GM23338 (cell line): ENCODE results near the gene ERCC6. TPM values are rescaled to one million over a fixed set of nuclear protein-coding genes. Genes with fewer than 3 reads are reported as not detected.

Experiments
- ATAC-seq: fragments of 200-7000 bp; cut with Tn5 transposase; 3 replicates; pipeline ENCODE4 v1.9.1; 2020
- DNase-seq: peaks from one replicate; pipeline ENCODE4 v3.0.0-alpha.2; 2015; ENCODE audit warnings: low spot score
- H2AFZ ChIP-seq: fragments of 200-600 bp; sonication (generic); 2 replicates; pipeline ENCODE4 v1.8.0; 2016; ENCODE audit warnings: antibody characterized with exemption, mild to moderate bottlenecking, moderate library complexity
- H3F3A ChIP-seq: fragments of 200-600 bp; sonication (generic); replicated peaks from 2 replicates; pipeline ENCODE4 v1.8.0; 2017; ENCODE audit warnings: antibody characterized with exemption, mixed run types, low read depth
- H3K27ac ChIP-seq: fragments of 200-600 bp; sonication (generic); 2 replicates; pipeline ENCODE4 v1.6.1; 2016; ENCODE audit warnings: low read depth
- H3K27me3 ChIP-seq: fragments of 200-600 bp; sonication (generic); 2 replicates; pipeline ENCODE4 v1.8.0; 2016; ENCODE audit warnings: mild to moderate bottlenecking, mixed run types, moderate library complexity; ENCODE audit not compliant: insufficient read depth
- H3K36me3 ChIP-seq: fragments of 200-600 bp; sonication (generic); 2 replicates; pipeline ENCODE4 v1.8.0; 2016; ENCODE audit warnings: mild to moderate bottlenecking; ENCODE audit not compliant: insufficient read depth
- H3K4me1 ChIP-seq: fragments of 200-600 bp; sonication (generic); 2 replicates; pipeline ENCODE4 v1.8.0; 2016; ENCODE audit warnings: mild to moderate bottlenecking, moderate library complexity; ENCODE audit not compliant: insufficient read depth
- H3K4me2 ChIP-seq: fragments of 200-600 bp; sonication (generic); 2 replicates; pipeline ENCODE4 v1.7.1; 2017; ENCODE audit warnings: mixed run types
- H3K4me3 ChIP-seq: fragments of 200-600 bp; sonication (generic); 2 replicates; pipeline ENCODE4 v1.6.1; 2016; ENCODE audit warnings: mixed run types
- H3K79me2 ChIP-seq: fragments of 200-600 bp; sonication (generic); replicated peaks from 2 replicates; pipeline ENCODE4 v1.8.0; 2017; ENCODE audit warnings: mild to moderate bottlenecking; ENCODE audit not compliant: insufficient read depth
- H3K9me2 ChIP-seq: fragments of 200-600 bp; sonication (generic); 2 replicates; pipeline ENCODE4 v1.8.0; 2017; ENCODE audit not compliant: insufficient read depth
- H4K20me1 ChIP-seq: fragments of 200-600 bp; sonication (generic); replicated peaks from 2 replicates; pipeline ENCODE4 v1.8.0; 2017; ENCODE audit warnings: mild to moderate bottlenecking; ENCODE audit not compliant: insufficient read depth
- H3K27ac Mint-ChIP-seq: 2 replicates; pipeline ENCODE4 v1.8.0; 2020; ENCODE audit warnings: inconsistent platforms, mild to moderate bottlenecking, moderate library complexity, mixed read lengths
- H3K27me3 Mint-ChIP-seq: 3 replicates; pipeline ENCODE4 v1.8.0; 2022; ENCODE audit warnings: low read depth, mild to moderate bottlenecking, moderate library complexity, mixed read lengths, inconsistent platforms; ENCODE audit not compliant: insufficient read depth, poor library complexity
- H3K36me3 Mint-ChIP-seq: 3 replicates; pipeline ENCODE4 v1.8.0; 2021; ENCODE audit warnings: low read depth, mild to moderate bottlenecking, inconsistent platforms, moderate library complexity, mixed read lengths
- H3K4me1 Mint-ChIP-seq: 3 replicates; pipeline ENCODE4 v1.8.0; 2020; ENCODE audit warnings: mild to moderate bottlenecking, inconsistent platforms, mixed read lengths
- H3K4me3 Mint-ChIP-seq: 3 replicates; pipeline ENCODE4 v1.8.0; 2021; ENCODE audit warnings: moderate library complexity, mild to moderate bottlenecking, inconsistent platforms, mixed read lengths
- H3K9me3 Mint-ChIP-seq: 3 replicates; pipeline ENCODE4 v1.8.0; 2020; ENCODE audit warnings: moderate library complexity, mild to moderate bottlenecking, inconsistent platforms, mixed read lengths
- CREB1 ChIP-seq: fragments of 250-450 bp; sonication (Bioruptor Pico); IDR thresholded peaks from 2 replicates; pipeline ENCODE4 v1.5.0; 2020; ENCODE audit warnings: low read depth, mild to moderate bottlenecking, moderate library complexity
- CTCF ChIP-seq, 2 experiments: fragments of 200-600 bp in 1 of 2; sonication (generic) in 1 of 2; conservative IDR thresholded peaks; 2 replicates each; pipeline versions ENCODE4 v1.5.1 to v1.6.1; 2016 to 2017; ENCODE audit warnings: antibody characterized with exemption in 2 of 2, low read depth in 2 of 2, mild to moderate bottlenecking in 2 of 2, moderate library complexity in 1 of 2
- ETS1 ChIP-seq: IDR thresholded peaks from 2 replicates; pipeline ENCODE4 v1.6.1; 2016; ENCODE audit warnings: antibody characterized with exemption
- EZH2 ChIP-seq: fragments of 200-600 bp; sonication (generic); IDR thresholded peaks from one replicate; pipeline ENCODE4 v1.8.0; 2017; ENCODE audit warnings: antibody characterized with exemption, mild to moderate bottlenecking, low read depth; ENCODE audit not compliant: unreplicated experiment
- EZH2phosphoT487 ChIP-seq: fragments of 200-600 bp; sonication (generic); IDR thresholded peaks from one replicate; pipeline ENCODE4 v1.8.1; 2018; ENCODE audit warnings: antibody characterized with exemption; ENCODE audit not compliant: unreplicated experiment
- NANOG ChIP-seq: IDR thresholded peaks from 2 replicates; pipeline ENCODE4 v1.6.1; 2016; ENCODE audit warnings: antibody characterized with exemption, borderline replicate concordance
- ZNF462 ChIP-seq: fragments of 250-450 bp; sonication (Bioruptor Pico); IDR thresholded peaks from 2 replicates; pipeline ENCODE4 v1.5.0; 2020; ENCODE audit warnings: mild to moderate bottlenecking, moderate library complexity
- polyA plus RNA-seq: library from polyadenylated mRNA; unstranded; fragments of >200 nt; fragmentation: Nextera tagmentation; extraction: Ambion mirVana; gene quantifications from 2 replicates; pipeline ENCODE4 v1.2.1, GENCODE V29; 2016
- total RNA-seq: library from RNA; depleted of rRNA; stranded (reverse); fragments of >200 nt; shearing (Covaris generic); gene quantifications from 2 replicates; pipeline ENCODE4 v1.2.3, GENCODE V29; 2014

The ERCC6 gene
- total and polyA plus RNA-seq, 2 experiments from 2014 or later = 2.5 to 13.8 TPM

GRCh38 chr10:49556723-49557122 is 17.8 kb upstream of the ERCC6 start:
- H3K79me2 ChIP-seq = no peaks in the 10 kb centered on the region
- no peaks in the 10 kb centered on the region; the same call in 2 of the 3 replicates for H3K36me3 Mint-ChIP-seq
- H3K4me2 ChIP-seq = no peak overlapping the region
- peaks cover 11% of the 10 kb centered on the region for H3K4me1 Mint-ChIP-seq
- peaks cover 2% of the 10 kb centered on the region; the same call in 1 of the 2 replicates for H3K9me2 ChIP-seq
- H3K27me3 Mint-ChIP-seq = peaks cover 8% of the 10 kb centered on the region
- H3K27me3 ChIP-seq = no peaks in the 10 kb centered on the region
- H3K4me3 Mint-ChIP-seq = no peak overlapping the region
- no peak overlapping the region for H2AFZ ChIP-seq
- no peaks in the 10 kb centered on the region for H3F3A ChIP-seq
- no peak overlapping the region for H3K27ac Mint-ChIP-seq
- H3K4me3 ChIP-seq = no peak overlapping the region
- H3K4me1 ChIP-seq = peaks cover 4% of the 10 kb centered on the region; the same call in 1 of the 2 replicates
- H3K27ac ChIP-seq = no peak overlapping the region
- ATAC-seq = no peak
- peaks cover 18% of the 10 kb centered on the region for H3K9me3 Mint-ChIP-seq
- no peaks in the 10 kb centered on the region for H4K20me1 ChIP-seq
- DNase-seq = no peak
- TF ChIP-seq CTCF (conservative IDR thresholded peaks at IDR 0.05; ENCODE audit: low read depth in 2 of 2) (no peak), EZH2phosphoT487 (no peak), CREB1 (CRISPR knock-in tag) (no peak), NANOG (no peak), EZH2 (no peak), ZNF462 (CRISPR knock-in tag) (no peak), ETS1 (no peak)
- no peaks in the 10 kb centered on the region; the same call in 1 of the 2 replicates for H3K36me3 ChIP-seq
